IMR-90 (cell line): ENCODE data around the gene SDK1. TPM values are rescaled to one million over a fixed set of nuclear protein-coding genes. Genes with fewer than 3 reads are reported as not detected.

ENCODE experiments used
- ATAC-seq: fragments of 200-7000 bp; cut with Tn5 transposase; 2 replicates; pipeline ENCODE4 v1.9.1; 2020; ENCODE audit warnings: low read depth, mild to moderate bottlenecking, moderate library complexity
- BruUV-seq: library from RNA; stranded (reverse); fragments of 400-500 nt; replicated peaks from 2 replicates; lab custom pipeline; 2021; lab: Mats Ljungman, UMichigan
- CTCF ChIA-PET: fragments of 300-600 bp; formaldehyde crosslinking; extraction: SDS; loops from one replicate; lab custom pipeline; 2021; ENCODE audit warnings: antibody characterized with exemption; lab: Yijun Ruan, JAX
- POLR2A ChIA-PET: fragments of 300-600 bp; sonication (Branson Sonifier 250); formaldehyde crosslinking; loops from one replicate; lab custom pipeline; 2022; ENCODE audit warnings: antibody characterized with exemption; ENCODE audit not compliant: unreplicated experiment; lab: Charles Lee
- DNase-seq: peaks from one replicate; pipeline ENCODE4 v3.0.0; 2013
- H2AFZ ChIP-seq: replicated peaks from 2 replicates; pipeline ENCODE3; 2013; ENCODE audit warnings: low read length, mild to moderate bottlenecking; ENCODE audit not compliant: poor library complexity
- H2AK5ac ChIP-seq: 2 replicates; pipeline ENCODE4 v1.6.1; 2013; ENCODE audit warnings: low read depth, low read length, inconsistent platforms
- H2AK9ac ChIP-seq: replicated peaks from 2 replicates; pipeline ENCODE3; 2013; ENCODE audit warnings: mild to moderate bottlenecking, low read depth, low read length, moderate library complexity; ENCODE audit not compliant: poor library complexity
- H2BK120ac ChIP-seq: 2 replicates; pipeline ENCODE4 v1.6.1; 2013; ENCODE audit warnings: low read depth, low read length, inconsistent platforms
- H2BK15ac ChIP-seq: 3 replicates; pipeline ENCODE4 v1.6.1; 2013; ENCODE audit warnings: low read depth, low read length, inconsistent platforms
- H2BK20ac ChIP-seq: 2 replicates; pipeline ENCODE4 v1.6.1; 2013; ENCODE audit warnings: low read depth, mild to moderate bottlenecking, inconsistent platforms, low read length, moderate library complexity
- H2BK5ac ChIP-seq: 2 replicates; pipeline ENCODE4 v1.6.1; 2013; ENCODE audit warnings: mild to moderate bottlenecking, low read depth, low read length, inconsistent platforms; ENCODE audit not compliant: poor library complexity, severe bottlenecking
- H3K14ac ChIP-seq: replicated peaks from 2 replicates; pipeline ENCODE4 v1.6.1; 2013; ENCODE audit warnings: low read depth, low read length, inconsistent platforms
- H3K18ac ChIP-seq: 2 replicates; pipeline ENCODE4 v1.6.1; 2013; ENCODE audit warnings: low read depth, low read length, control low read depth
- H3K23ac ChIP-seq: 2 replicates; pipeline ENCODE4 v1.6.1; 2013; ENCODE audit warnings: low read depth, low read length, inconsistent platforms
- H3K27ac ChIP-seq: 2 replicates; pipeline ENCODE4 v1.5.1; 2013; ENCODE audit warnings: mild to moderate bottlenecking, control low read depth, low read length; ENCODE audit not compliant: insufficient read depth
- H3K27me3 ChIP-seq: 2 replicates; pipeline ENCODE4 v1.6.1; 2013; ENCODE audit warnings: low read length; ENCODE audit not compliant: control insufficient read depth, insufficient read depth
- H3K36me3 ChIP-seq: 2 replicates; pipeline ENCODE4 v1.6.1; 2013; ENCODE audit warnings: low read length, mixed read lengths; ENCODE audit not compliant: control insufficient read depth, insufficient read depth
- H3K4ac ChIP-seq: 2 replicates; pipeline ENCODE4 v1.6.1; 2013; ENCODE audit warnings: low read depth, low read length, inconsistent platforms
- H3K4me1 ChIP-seq: 2 replicates; pipeline ENCODE4 v1.6.1; 2013; ENCODE audit warnings: low read length, mixed read lengths; ENCODE audit not compliant: control insufficient read depth, insufficient read depth
- H3K4me2 ChIP-seq: 2 replicates; pipeline ENCODE4 v1.6.1; 2013; ENCODE audit warnings: low read depth, mild to moderate bottlenecking, control low read depth, low read length, moderate library complexity
- H3K4me3 ChIP-seq: 2 replicates; pipeline ENCODE4 v1.5.1; 2013; ENCODE audit warnings: low read depth, mild to moderate bottlenecking, control low read depth, low read length, moderate library complexity; ENCODE audit not compliant: insufficient read depth
- H3K56ac ChIP-seq: 2 replicates; pipeline ENCODE4 v1.6.1; 2013; ENCODE audit warnings: low read length, inconsistent platforms; ENCODE audit not compliant: insufficient read depth; ENCODE audit errors: extremely low read depth
- H3K79me1 ChIP-seq, 2 experiments: 2 replicates each; pipeline ENCODE4 v1.6.1; 2013; ENCODE audit warnings: low read length in 2 of 2, inconsistent platforms in 1 of 2, low read depth in 1 of 2
- H3K9ac ChIP-seq: 2 replicates; pipeline ENCODE4 v1.6.1; 2013; ENCODE audit warnings: low read depth, low read length, control low read depth
- H3K9me1 ChIP-seq: 2 replicates; pipeline ENCODE4 v1.6.1; 2013; ENCODE audit warnings: low read length, inconsistent platforms; ENCODE audit not compliant: insufficient read depth
- H3K9me3 ChIP-seq: 2 replicates; pipeline ENCODE4 v1.6.1; 2013; ENCODE audit warnings: low read length; ENCODE audit not compliant: control insufficient read depth, insufficient read depth
- H4K20me1 ChIP-seq: 2 replicates; pipeline ENCODE4 v1.6.1; 2013; ENCODE audit warnings: low read length, inconsistent platforms; ENCODE audit not compliant: insufficient read depth
- H4K5ac ChIP-seq: 2 replicates; pipeline ENCODE4 v1.6.1; 2013; ENCODE audit warnings: mild to moderate bottlenecking, low read depth, low read length, control low read depth
- H4K8ac ChIP-seq, 2 experiments: 2 replicates each; pipeline ENCODE4 v1.6.1; 2013; ENCODE audit warnings: low read depth in 2 of 2, low read length in 2 of 2, control low read depth in 1 of 2, inconsistent platforms in 1 of 2
- H4K91ac ChIP-seq: 2 replicates; pipeline ENCODE4 v1.6.1; 2013; ENCODE audit warnings: low read depth, low read length, inconsistent platforms; ENCODE audit not compliant: insufficient read depth
- BHLHE40 ChIP-seq: fragments of 150-350 bp; IDR thresholded peaks from 2 replicates; pipeline ENCODE4 v1.6.1; 2016; ENCODE audit warnings: mild to moderate bottlenecking, low read depth, low read length
- CEBPB ChIP-seq: IDR thresholded peaks from 2 replicates; pipeline ENCODE4 v1.6.1; 2012; ENCODE audit warnings: low read depth, low read length, improper control_type of control experiment
- CHD1 ChIP-seq: IDR thresholded peaks from 2 replicates; pipeline ENCODE4 v1.6.1; 2012; ENCODE audit warnings: low read depth, low read length, improper control_type of control experiment
- CTCF ChIP-seq: conservative IDR thresholded peaks from 2 replicates; pipeline ENCODE4 v1.5.1; 2012; ENCODE audit warnings: mild to moderate bottlenecking, low read depth, low read length, improper control_type of control experiment
- ELK1 ChIP-seq: fragments of 150-350 bp; IDR thresholded peaks from 2 replicates; pipeline ENCODE4 v1.6.1; 2016; ENCODE audit warnings: low read depth, mild to moderate bottlenecking, low read length, moderate library complexity, borderline replicate concordance
- FOS ChIP-seq: fragments of 150-350 bp; IDR thresholded peaks from 2 replicates; pipeline ENCODE4 v1.6.1; 2016; ENCODE audit warnings: low read depth, low read length
- MAFK ChIP-seq: IDR thresholded peaks from 2 replicates; pipeline ENCODE4 v1.6.1; 2012; ENCODE audit warnings: low read depth, low read length, improper control_type of control experiment
- MAZ ChIP-seq: IDR thresholded peaks from 2 replicates; pipeline ENCODE4 v1.6.1; 2012; ENCODE audit warnings: low read depth, mild to moderate bottlenecking, low read length, improper control_type of control experiment, moderate library complexity, borderline replicate concordance
- MXI1 ChIP-seq: IDR thresholded peaks from 2 replicates; pipeline ENCODE4 v1.6.1; 2012; ENCODE audit warnings: low read depth, mild to moderate bottlenecking, low read length, moderate library complexity, borderline replicate concordance
- NFE2L2 ChIP-seq: fragments of 150-350 bp; IDR thresholded peaks from 2 replicates; pipeline ENCODE4 v1.6.1; 2016; ENCODE audit warnings: low read depth, mild to moderate bottlenecking, low read length
- POLR2A ChIP-seq: IDR thresholded peaks from 2 replicates; pipeline ENCODE4 v1.6.1; 2012; ENCODE audit warnings: mild to moderate bottlenecking, low read depth, low read length
- RAD21 ChIP-seq: IDR thresholded peaks from 2 replicates; pipeline ENCODE4 v1.6.1; 2012; ENCODE audit warnings: low read length, improper control_type of control experiment
- RCOR1 ChIP-seq: IDR thresholded peaks from 2 replicates; pipeline ENCODE4 v1.6.1; 2012; ENCODE audit warnings: mild to moderate bottlenecking, low read length, improper control_type of control experiment; ENCODE audit not compliant: insufficient replicate concordance
- RFX5 ChIP-seq: IDR thresholded peaks from 2 replicates; pipeline ENCODE4 v1.8.0; 2012; ENCODE audit warnings: low read depth, mild to moderate bottlenecking, low read length, moderate library complexity
- SMC3 ChIP-seq: fragments of 150-350 bp; IDR thresholded peaks from 2 replicates; pipeline ENCODE4 v1.6.1; 2016; ENCODE audit warnings: low read depth, mild to moderate bottlenecking, antibody characterized with exemption, low read length, moderate library complexity
- USF2 ChIP-seq: fragments of 150-350 bp; IDR thresholded peaks from 2 replicates; pipeline ENCODE4 v1.6.1; 2017; ENCODE audit warnings: mild to moderate bottlenecking, antibody characterized with exemption, low read length, low read depth
- WGBS, 2 experiments: methylation state at CpG; one replicate each; pipeline versions ENCODE4 v1.1.5 to v1.1.7; 2013; ENCODE audit warnings: missing lambda C conversion rate in 2 of 2; ENCODE audit not compliant: insufficient read length in 1 of 2; ENCODE audit errors: extremely low coverage in 2 of 2; 5-methylcytosine and 5-hydroxymethylcytosine counted together
- dilution Hi-C: fragments of 300-500 bp; cut with HindIII; formaldehyde crosslinking; loops from one replicate; pipeline ENCODE4 v1.14.3; 2018; ENCODE audit warnings: low sequenced_read_pairs; ENCODE audit not compliant: unreplicated experiment
- in situ Hi-C: fragments of 300-500 bp; cut with MboI; formaldehyde crosslinking; loops from 3 replicates; pipeline ENCODE4 v1.14.3; 2019; ENCODE audit warnings: low sequenced_read_pairs, inconsistent platforms, mixed read lengths
- intact Hi-C: fragments of 100-400 bp; cut with micrococcal nuclease; formaldehyde crosslinking; loops from 2 replicates; pipeline ENCODE4 v1.10.0; 2022
- polyA plus RNA-seq, 3 experiments: library from polyadenylated mRNA; depleted of rRNA; stranded (reverse); fragments of >200 nt; gene quantifications; 2 replicates each; pipeline ENCODE4 v1.2.3, GENCODE V29; 2012; ENCODE audit warnings: low replicate concordance in 1 of 3
- total RNA-seq: library from RNA; depleted of rRNA; stranded (reverse); fragments of >200 nt; gene quantifications from 2 replicates; pipeline ENCODE4 v1.2.3, GENCODE V29; 2012

Gene SDK1
- total and polyA plus RNA-seq, 2 of the 4 experiments (the other 2 are of a cell fraction) = 1.5 to 1.6 TPM

GRCh38 chr7:3980300-3980643 is 679.2 kb downstream of the SDK1 start:
- in situ Hi-C loops (no loop called here), dilution Hi-C loops (no loop called here), intact Hi-C loops (no loop called here)
- Histone ChIP-seq H3K9ac (no peak overlapping the region), H3K4me3 (no peak overlapping the region), H3K4me1 (no peaks in the 10 kb centered on the region), H2AFZ (no peak overlapping the region), H3K4me2 (no peak overlapping the region), H2AK9ac (no peak overlapping the region), H4K5ac (no peak overlapping the region), H3K79me1 (no peaks in the 10 kb centered on the region), H3K56ac (no peak overlapping the region), H3K9me1 (no peaks in the 10 kb centered on the region), H2BK15ac (no peak overlapping the region), H4K20me1 (no peaks in the 10 kb centered on the region), H3K27ac (no peak overlapping the region), H3K14ac (no peak overlapping the region), H3K9me3 (no peaks in the 10 kb centered on the region; the same call in 1 of the 2 replicates), H3K4ac (no peak overlapping the region), H3K18ac (no peak overlapping the region), H2BK120ac (no peak overlapping the region), H4K91ac (no peak overlapping the region), H3K36me3 (no peaks in the 10 kb centered on the region), H2AK5ac (no peak overlapping the region), H3K23ac (no peak overlapping the region), H2BK20ac (no peak overlapping the region), H4K8ac (no peak overlapping the region), H3K27me3 (no peaks in the 10 kb centered on the region), H2BK5ac (no peak overlapping the region)
- POLR2A ChIA-PET = no interaction called here
- TF ChIP-seq USF2 = no peak
- no peak for TF ChIP-seq SMC3
- no peak for TF ChIP-seq MAZ
- TF ChIP-seq MXI1 = no peak
- no peak for TF ChIP-seq CHD1
- no peak for TF ChIP-seq BHLHE40
- no peak for TF ChIP-seq NFE2L2
- TF ChIP-seq FOS = no peak
- no peak for TF ChIP-seq CTCF
- no peak for TF ChIP-seq POLR2A
- TF ChIP-seq RAD21 = no peak
- TF ChIP-seq ELK1 = no peak
- TF ChIP-seq CEBPB = no peak
- no peak for TF ChIP-seq RCOR1
- no peak for TF ChIP-seq MAFK
- TF ChIP-seq RFX5 = no peak
- CTCF ChIA-PET = no interaction called here
- no TSS peak for BruUV-seq
- ATAC-seq (no peak), DNase-seq (no peak)
- no CpG with 5 or more reads among the region's 4 CpGs for WGBS, 2 experiments
